H9 (cell line): ENCODE results near the gene KDM4F. TPM values are rescaled to one million over a fixed set of nuclear protein-coding genes. Genes with fewer than 3 reads are reported as not detected.

Source experiments
- DNase-seq: peaks from one replicate; pipeline ENCODE4 v3.0.0-alpha.2; 2017
- H2AFZ ChIP-seq: one replicate; pipeline ENCODE4 v1.6.1; 2013; ENCODE audit warnings: mild to moderate bottlenecking, low read length, control low read depth, moderate library complexity
- H2AK5ac ChIP-seq: 2 replicates; pipeline ENCODE4 v1.6.1; 2013; ENCODE audit warnings: low read length, control low read depth, mixed read lengths; ENCODE audit not compliant: insufficient read length
- H2BK120ac ChIP-seq: one replicate; pipeline ENCODE4 v1.6.1; 2013; ENCODE audit warnings: low read depth, mild to moderate bottlenecking, low read length, control low read depth, inconsistent platforms; ENCODE audit not compliant: poor library complexity, severe bottlenecking
- H2BK12ac ChIP-seq: 2 replicates; pipeline ENCODE4 v1.6.1; 2013; ENCODE audit warnings: low read length, control low read depth, mixed read lengths, low read depth; ENCODE audit not compliant: insufficient read length
- H2BK15ac ChIP-seq: 2 replicates; pipeline ENCODE4 v1.6.1; 2013; ENCODE audit warnings: low read depth, low read length, control low read depth
- H2BK20ac ChIP-seq: one replicate; pipeline ENCODE4 v1.6.1; 2013; ENCODE audit warnings: low read depth, mild to moderate bottlenecking, low read length, control low read depth, inconsistent platforms; ENCODE audit not compliant: poor library complexity, severe bottlenecking
- H2BK5ac ChIP-seq: 2 replicates; pipeline ENCODE4 v1.6.1; 2013; ENCODE audit warnings: low read length, control low read depth, mixed read lengths; ENCODE audit not compliant: insufficient read length
- H3K14ac ChIP-seq: 2 replicates; pipeline ENCODE4 v1.6.1; 2013; ENCODE audit warnings: low read length, control low read depth; ENCODE audit not compliant: insufficient read depth
- H3K18ac ChIP-seq: 2 replicates; pipeline ENCODE4 v1.6.1; 2013; ENCODE audit warnings: low read depth, mild to moderate bottlenecking, mixed read lengths, low read length, control low read depth; ENCODE audit not compliant: insufficient read length
- H3K23ac ChIP-seq: 2 replicates; pipeline ENCODE4 v1.6.1; 2013; ENCODE audit warnings: low read length, control low read depth, mixed read lengths, low read depth; ENCODE audit not compliant: insufficient read length
- H3K23me2 ChIP-seq: 2 replicates; pipeline ENCODE4 v1.6.1; 2013; ENCODE audit warnings: low read depth, mild to moderate bottlenecking, mixed read lengths, low read length, control low read depth; ENCODE audit not compliant: insufficient read length, poor library complexity, severe bottlenecking
- H3K27ac ChIP-seq: 2 replicates; pipeline ENCODE4 v1.5.1; 2013; ENCODE audit warnings: low read length, control low read depth, mixed read lengths, low read depth; ENCODE audit not compliant: insufficient read length
- H3K27me3 ChIP-seq: 2 replicates; pipeline ENCODE4 v1.6.1; 2013; ENCODE audit warnings: low read length, control low read depth, inconsistent platforms; ENCODE audit not compliant: insufficient read depth
- H3K4ac ChIP-seq: 2 replicates; pipeline ENCODE4 v1.6.1; 2013; ENCODE audit warnings: low read depth, mild to moderate bottlenecking, control low read depth, inconsistent platforms, low read length, moderate library complexity
- H3K4me1 ChIP-seq: 2 replicates; pipeline ENCODE4 v1.6.1; 2013; ENCODE audit warnings: low read length, control low read depth, inconsistent platforms; ENCODE audit not compliant: insufficient read depth
- H3K4me2 ChIP-seq: 2 replicates; pipeline ENCODE4 v1.6.1; 2013; ENCODE audit warnings: low read length, control low read depth, mixed read lengths; ENCODE audit not compliant: insufficient read length, insufficient read depth
- H3K56ac ChIP-seq: 2 replicates; pipeline ENCODE4 v1.6.1; 2013; ENCODE audit warnings: low read depth, mild to moderate bottlenecking, mixed read lengths, low read length, control low read depth; ENCODE audit not compliant: insufficient read length
- H3K79me1 ChIP-seq: 2 replicates; pipeline ENCODE4 v1.6.1; 2013; ENCODE audit warnings: low read depth, mild to moderate bottlenecking, moderate library complexity, low read length, control low read depth, inconsistent platforms; ENCODE audit not compliant: insufficient read depth, poor library complexity, severe bottlenecking
- H3K79me2 ChIP-seq: 2 replicates; pipeline ENCODE4 v1.6.1; 2013; ENCODE audit warnings: low read length, control low read depth, inconsistent platforms; ENCODE audit not compliant: insufficient read depth
- H3K9ac ChIP-seq: 2 replicates; pipeline ENCODE4 v1.6.1; 2013; ENCODE audit warnings: low read length, control low read depth, mixed read lengths; ENCODE audit not compliant: insufficient read length; ENCODE audit errors: extremely low read depth
- H3K9me3 ChIP-seq: one replicate; pipeline ENCODE4 v1.6.1; 2013; ENCODE audit warnings: low read depth, low read length, inconsistent platforms; ENCODE audit not compliant: control insufficient read depth
- H3T11ph ChIP-seq: one replicate; pipeline ENCODE4 v1.6.1; 2013; ENCODE audit warnings: mild to moderate bottlenecking, low read length, control low read depth, inconsistent platforms
- H4K20me1 ChIP-seq: one replicate; pipeline ENCODE4 v1.6.1; 2013; ENCODE audit not compliant: control insufficient read depth, insufficient read length, insufficient read depth
- H4K5ac ChIP-seq: 2 replicates; pipeline ENCODE4 v1.6.1; 2013; ENCODE audit warnings: low read depth, mild to moderate bottlenecking, mixed read lengths, low read length, control low read depth; ENCODE audit not compliant: insufficient read length
- H4K8ac ChIP-seq: replicated peaks from 2 replicates; pipeline ENCODE4 v1.6.1; 2013; ENCODE audit warnings: low read length, control low read depth, mixed read lengths, low read depth; ENCODE audit not compliant: insufficient read length
- H4K91ac ChIP-seq: 2 replicates; pipeline ENCODE4 v1.6.1; 2013; ENCODE audit warnings: low read depth, mild to moderate bottlenecking, moderate library complexity, mixed read lengths, low read length, control low read depth; ENCODE audit not compliant: insufficient read length
- H3K27ac Mint-ChIP-seq, 3 experiments: 2 replicates in 2 of 3; 3 replicates in 1 of 3; pipeline ENCODE4 v1.8.0; 2020 to 2021; ENCODE audit warnings: mixed read lengths in 3 of 3, mild to moderate bottlenecking in 1 of 3, moderate library complexity in 1 of 3
- H3K27me3 Mint-ChIP-seq: 2 replicates; pipeline ENCODE4 v1.8.0; 2021; ENCODE audit warnings: low read depth, mild to moderate bottlenecking, moderate library complexity, mixed read lengths
- H3K36me3 Mint-ChIP-seq, 3 experiments: 2 replicates in 2 of 3; 3 replicates in 1 of 3; pipeline ENCODE4 v1.8.0; 2020 to 2021; ENCODE audit warnings: low read depth in 3 of 3, mixed read lengths in 3 of 3; ENCODE audit not compliant: insufficient read depth in 1 of 3
- H3K4me1 Mint-ChIP-seq, 2 experiments: 2 replicates each; pipeline ENCODE4 v1.8.0; 2020; ENCODE audit warnings: mixed read lengths in 2 of 2
- H3K4me3 Mint-ChIP-seq, 2 experiments: 2 replicates in 1 of 2; 3 replicates in 1 of 2; pipeline ENCODE4 v1.8.0; 2020 to 2021; ENCODE audit warnings: mild to moderate bottlenecking in 2 of 2, mixed read lengths in 2 of 2, moderate library complexity in 1 of 2
- H3K9me3 Mint-ChIP-seq, 2 experiments: 2 replicates in 1 of 2; 3 replicates in 1 of 2; pipeline ENCODE4 v1.8.0; 2020; ENCODE audit warnings: mild to moderate bottlenecking in 2 of 2, mixed read lengths in 2 of 2, moderate library complexity in 1 of 2
- CTCF ChIP-seq: fragments of 200-600 bp; sonication (generic); conservative IDR thresholded peaks from 3 replicates; pipeline ENCODE4 v1.8.0; 2021; ENCODE audit warnings: antibody characterized with exemption, mild to moderate bottlenecking
- total RNA-seq: library from RNA; stranded (reverse); gene quantifications from 2 replicates; pipeline ENCODE4 v1.2.1, GENCODE V29; 2021

The KDM4F gene
- total RNA-seq, 1 experiment from 2014 or later, result not detected

GRCh38 chr11:95072948-95073347, 23.7 kb downstream of the KDM4F start:
- H3K4me1 ChIP-seq, result no peaks in the 10 kb centered on the region
- H2BK15ac ChIP-seq, result no peak overlapping the region
- Mint-ChIP-seq H3K36me3 (peaks cover 0 to 6% (median 2%) of the 10 kb centered on the region in 3 experiments; a peak in 2 of 7 replicates), H3K4me3 (no peak overlapping the region), H3K9me3 (no peaks in the 10 kb centered on the region), H3K27me3 (peaks cover under 1% of the 10 kb centered on the region; the same call in 1 of the 2 replicates), H3K27ac (no peak overlapping the region), H3K4me1 (peaks cover 10 to 15% of the 10 kb centered on the region in 2 experiments)
- H3K79me1 ChIP-seq, result no peaks in the 10 kb centered on the region
- H3K79me2 ChIP-seq, result no peaks in the 10 kb centered on the region
- H3K9me3 ChIP-seq, result no peaks in the 10 kb centered on the region
- no peak overlapping the region for H3K18ac ChIP-seq
- H3K23me2 ChIP-seq, result peaks cover 5% of the 10 kb centered on the region
- H2BK120ac ChIP-seq, result no peak overlapping the region
- no peak overlapping the region for H2BK5ac ChIP-seq
- no peak overlapping the region for H3K23ac ChIP-seq
- H3K14ac ChIP-seq, result no peak overlapping the region
- no peak overlapping the region for H3K9ac ChIP-seq
- H3K27ac ChIP-seq, result no peak overlapping the region
- no peak overlapping the region for H3T11ph ChIP-seq
- H3K56ac ChIP-seq, result no peak overlapping the region
- H4K5ac ChIP-seq, result no peak overlapping the region
- no peak overlapping the region for H2AFZ ChIP-seq
- H2BK20ac ChIP-seq, result no peak overlapping the region
- no peak overlapping the region for H4K91ac ChIP-seq
- no peak for TF ChIP-seq CTCF
- no peak overlapping the region for H2AK5ac ChIP-seq
- no peak overlapping the region for H4K8ac ChIP-seq
- H3K27me3 ChIP-seq, result no peaks in the 10 kb centered on the region
- no peak for DNase-seq
- no peak overlapping the region for H3K4ac ChIP-seq
- H3K4me2 ChIP-seq, result no peak overlapping the region
- no peak overlapping the region for H2BK12ac ChIP-seq
- no peaks in the 10 kb centered on the region for H4K20me1 ChIP-seq
